GM13977 (cell line): ENCODE data around the gene IQCH.

Source experiments
- DNase-seq: peaks from one replicate; pipeline ENCODE4 v3.0.0; 2012; ENCODE audit warnings: low spot score
- in situ Hi-C: fragments of 300-500 bp; cut with MboI; formaldehyde crosslinking; loops from one replicate; pipeline ENCODE4 v1.12.0; 2022; ENCODE audit warnings: low sequenced_read_pairs, low pct_unique_long_range_greater_than_20kb, mixed read lengths, inconsistent platforms; ENCODE audit not compliant: unreplicated experiment
- TF ChIP-seq, protein P1 (sequence below): IDR thresholded peaks from 2 replicates; pipeline ENCODE4 v1.5.1; 2012; ENCODE audit warnings: mild to moderate bottlenecking, control low read depth; ENCODE audit not compliant: insufficient read depth; ENCODE audit errors: extremely low read depth, missing control alignments

Gene IQCH

DNA sequence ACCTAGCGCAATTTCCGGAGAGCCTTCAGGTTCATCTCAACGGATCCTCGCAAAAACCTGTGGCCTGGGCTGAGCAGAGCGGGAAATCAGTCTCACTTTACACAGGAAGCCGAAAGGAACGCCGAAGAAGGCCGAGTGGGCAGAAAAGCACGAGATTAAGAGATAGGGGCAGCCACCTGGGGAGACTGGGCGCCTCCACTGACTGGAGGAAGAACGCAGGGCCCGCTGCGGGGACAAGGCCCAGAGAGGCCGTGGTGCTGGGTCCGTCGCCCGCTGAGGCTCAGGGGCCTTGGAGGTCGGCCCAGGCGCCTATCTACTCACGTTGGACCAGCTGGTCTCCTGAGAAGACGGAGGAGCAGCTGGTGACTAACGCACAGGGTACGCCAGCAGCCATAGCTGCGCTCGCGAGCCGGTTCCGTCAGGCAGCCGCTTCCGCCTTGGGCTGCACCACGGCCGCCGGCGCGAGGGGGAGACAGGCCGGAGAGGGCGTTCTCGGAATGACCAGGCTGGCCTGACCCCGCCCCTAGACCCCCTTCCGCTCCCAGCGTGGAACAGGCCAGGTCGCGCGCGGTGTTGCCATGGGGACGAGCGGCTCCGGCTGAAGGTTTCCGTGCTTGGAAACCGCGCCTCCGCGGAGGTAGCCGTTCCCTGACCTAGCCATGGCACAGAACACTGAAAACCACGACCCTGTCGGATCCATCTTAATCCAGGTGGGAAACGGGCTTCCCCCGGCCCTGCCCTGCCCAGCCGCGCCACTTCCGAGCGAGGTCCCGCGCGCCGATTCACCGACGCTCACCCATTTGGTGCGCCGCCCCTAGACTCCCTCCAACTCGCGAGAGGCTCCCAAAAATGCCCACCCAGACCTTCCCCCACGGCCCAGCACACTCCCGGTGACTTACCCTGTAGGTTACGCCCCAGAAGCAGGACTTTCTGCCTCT is at the start of gene IQCH, which contains the start of gene AAGAB:
Gene IQCH (plus strand): TSS at position 549 of the 938 bp plus-strand sequence. CDS start 111 bp downstream, at position 660.
Gene AAGAB (minus strand): TSS at position 424 of the 938 bp plus-strand sequence. CDS start 30 bp downstream, at position 394.
- in situ Hi-C loops, result no loop called here
- peak; percentile 97 for DNase-seq
- TF ChIP-seq, protein P1, sequence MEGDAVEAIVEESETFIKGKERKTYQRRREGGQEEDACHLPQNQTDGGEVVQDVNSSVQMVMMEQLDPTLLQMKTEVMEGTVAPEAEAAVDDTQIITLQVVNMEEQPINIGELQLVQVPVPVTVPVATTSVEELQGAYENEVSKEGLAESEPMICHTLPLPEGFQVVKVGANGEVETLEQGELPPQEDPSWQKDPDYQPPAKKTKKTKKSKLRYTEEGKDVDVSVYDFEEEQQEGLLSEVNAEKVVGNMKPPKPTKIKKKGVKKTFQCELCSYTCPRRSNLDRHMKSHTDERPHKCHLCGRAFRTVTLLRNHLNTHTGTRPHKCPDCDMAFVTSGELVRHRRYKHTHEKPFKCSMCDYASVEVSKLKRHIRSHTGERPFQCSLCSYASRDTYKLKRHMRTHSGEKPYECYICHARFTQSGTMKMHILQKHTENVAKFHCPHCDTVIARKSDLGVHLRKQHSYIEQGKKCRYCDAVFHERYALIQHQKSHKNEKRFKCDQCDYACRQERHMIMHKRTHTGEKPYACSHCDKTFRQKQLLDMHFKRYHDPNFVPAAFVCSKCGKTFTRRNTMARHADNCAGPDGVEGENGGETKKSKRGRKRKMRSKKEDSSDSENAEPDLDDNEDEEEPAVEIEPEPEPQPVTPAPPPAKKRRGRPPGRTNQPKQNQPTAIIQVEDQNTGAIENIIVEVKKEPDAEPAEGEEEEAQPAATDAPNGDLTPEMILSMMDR, result peak; percentile 11

DNA sequence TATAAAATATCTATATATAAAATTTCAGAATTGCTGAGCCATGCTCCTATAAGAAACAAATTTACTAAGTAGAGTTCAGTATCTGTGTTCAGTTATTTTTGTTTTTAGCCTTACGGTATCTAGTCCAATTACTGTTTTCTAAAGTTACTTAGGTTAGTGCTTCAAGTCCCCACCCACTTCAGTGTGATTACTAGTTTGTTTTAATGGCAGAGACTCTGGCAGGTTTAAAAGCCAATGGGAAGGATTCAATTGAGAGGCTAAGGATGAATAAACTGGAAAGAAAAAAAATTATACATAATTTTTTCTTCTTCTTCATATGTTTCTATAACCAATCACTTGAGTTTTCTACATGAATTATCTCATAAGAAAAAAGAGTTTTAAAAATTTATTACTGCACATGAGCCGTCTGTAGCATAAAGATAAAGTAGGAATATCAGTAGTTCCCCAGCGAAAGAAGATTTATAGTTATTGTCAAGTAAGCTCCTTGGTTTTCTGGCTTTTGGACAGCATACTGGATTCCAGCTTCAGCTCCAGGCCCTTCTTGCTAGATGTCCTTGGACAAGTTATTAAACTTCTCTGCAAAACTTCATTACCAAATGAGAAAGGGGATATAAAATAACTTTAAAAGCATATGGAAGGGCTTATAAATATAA is 46.9 kb upstream of the IQCH start:
- TF ChIP-seq, protein P1, result no peak
- no peak for DNase-seq
- in situ Hi-C loops, result loop anchor here (10.0 kb wide), 1 partner anchor 253 kb away; no protein-coding TSS in a partner anchor

DNA sequence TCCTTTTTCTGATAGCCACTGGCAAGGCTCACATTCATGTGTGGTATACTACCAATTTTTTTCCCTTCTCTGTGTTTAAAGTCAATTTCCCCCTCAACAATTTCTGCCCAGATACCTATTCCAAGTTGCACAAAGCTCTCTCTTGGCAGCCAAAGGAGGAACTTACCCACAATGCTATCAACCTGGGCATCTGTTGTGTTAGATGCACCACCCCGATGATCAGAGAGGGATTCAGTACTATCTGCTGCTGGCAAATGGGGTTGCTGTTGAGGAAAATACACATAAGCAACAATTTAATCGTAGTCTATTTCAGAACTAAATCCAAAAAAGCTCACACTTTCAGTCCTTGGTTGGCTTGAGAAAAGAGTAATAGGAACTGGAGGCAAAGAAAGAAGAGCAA is 46.2 kb upstream of the IQCH start:
- TF ChIP-seq, protein P1, result no peak
- DNase-seq, result no peak
- in situ Hi-C loops, result loop anchor here (10.0 kb wide), 1 partner anchor 254 kb away; no protein-coding TSS in a partner anchor

DNA sequence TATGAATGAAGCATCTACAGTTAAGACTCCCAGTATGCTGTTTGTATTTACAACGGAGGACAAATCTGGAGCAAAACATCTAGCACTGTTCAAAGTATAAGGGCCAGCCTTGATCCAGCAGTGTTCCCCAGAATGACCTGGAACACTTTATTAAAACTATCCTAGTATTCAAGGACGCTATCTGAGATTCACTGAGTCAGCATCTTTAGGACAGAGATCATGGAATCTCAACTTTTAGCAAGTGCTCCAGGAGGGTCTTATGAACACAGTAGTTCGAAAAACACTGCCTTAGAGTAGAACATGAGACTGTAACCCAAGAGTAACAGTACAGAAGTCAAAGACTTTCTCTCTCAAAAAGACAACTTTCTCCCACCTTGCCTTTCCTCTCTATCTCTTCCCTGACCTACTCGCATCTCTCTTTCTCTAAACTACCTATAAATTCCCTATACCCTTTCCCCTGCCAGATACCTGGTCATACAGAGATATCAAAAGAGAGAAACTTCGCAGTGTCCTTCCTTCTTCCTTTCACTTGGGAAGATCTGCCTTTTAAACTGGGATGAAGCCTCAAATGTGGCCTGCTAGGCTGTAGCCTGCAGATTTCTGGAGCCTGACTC is 43.9 kb upstream of the IQCH start:
- no peak for DNase-seq
- TF ChIP-seq, protein P1, result no peak
- in situ Hi-C loops, result no loop called here

- in situ Hi-C loops, result no loop called here
- no peak for DNase-seq
- TF ChIP-seq, protein P1, result no peak
Measured at GRCh38 chr15:67212684-67213367, 41.8 kb upstream of the IQCH start.

GRCh38 chr15:67215102-67215501 is 39.5 kb upstream of the IQCH start:
- TF ChIP-seq, protein P1, result no peak
- DNase-seq, result no peak
- in situ Hi-C loops, result no loop called here
